OCI-LY7 (cell line): ENCODE measurements around the gene RCBTB2. TPM values are rescaled to one million over a fixed set of nuclear protein-coding genes. Genes with fewer than 3 reads are reported as not detected.

Source experiments
- BruUV-seq: library from RNA; stranded (reverse); fragments of 400-500 nt; replicated peaks from 2 replicates; lab custom pipeline; 2021; lab: Mats Ljungman, UMichigan
- CTCF ChIA-PET: fragments of 300-600 bp; sonication (Branson Sonifier 250); formaldehyde crosslinking; loops from one replicate; lab custom pipeline; 2022; ENCODE audit warnings: antibody characterized with exemption; ENCODE audit not compliant: unreplicated experiment; lab: Charles Lee
- POLR2A ChIA-PET: fragments of 300-600 bp; sonication (Branson Sonifier 250); formaldehyde crosslinking; loops from one replicate; lab custom pipeline; 2022; ENCODE audit warnings: antibody characterized with exemption; lab: Charles Lee
- DNase-seq: peaks from one replicate; pipeline ENCODE4 v3.0.0-alpha.2; 2015; ENCODE audit warnings: low spot score
- H2AFZ ChIP-seq: fragments of 200-600 bp; sonication (generic), shearing (Covaris generic); 2 replicates; pipeline ENCODE4 v1.6.1; 2014; ENCODE audit warnings: mild to moderate bottlenecking, antibody characterized with exemption, low read length, moderate library complexity
- H3K27ac ChIP-seq: fragments of 200-600 bp; sonication (generic); 2 replicates; pipeline ENCODE4 v1.5.1; 2014; ENCODE audit warnings: mixed run types, low read depth, mild to moderate bottlenecking, moderate library complexity, low read length, inconsistent platforms; ENCODE audit not compliant: poor library complexity, severe bottlenecking
- H3K36me3 ChIP-seq: fragments of 200-600 bp; sonication (generic); 2 replicates; pipeline ENCODE4 v1.6.1; 2014; ENCODE audit warnings: mild to moderate bottlenecking, antibody characterized with exemption, low read length, moderate library complexity, mixed read lengths; ENCODE audit not compliant: insufficient read depth
- H3K4me1 ChIP-seq: fragments of 200-600 bp; sonication (generic); 2 replicates; pipeline ENCODE4 v1.5.1; 2014; ENCODE audit warnings: mild to moderate bottlenecking, low read length; ENCODE audit not compliant: insufficient read depth, poor library complexity, severe bottlenecking
- H3K4me2 ChIP-seq: fragments of 200-600 bp; sonication (generic); 2 replicates; pipeline ENCODE4 v1.6.1; 2014; ENCODE audit warnings: mild to moderate bottlenecking, low read length
- H3K4me3 ChIP-seq: fragments of 200-600 bp; sonication (generic); 2 replicates; pipeline ENCODE4 v1.5.1; 2014; ENCODE audit warnings: mild to moderate bottlenecking, low read depth, low read length; ENCODE audit not compliant: poor library complexity, severe bottlenecking
- H3K79me2 ChIP-seq: fragments of 200-600 bp; sonication (generic); 2 replicates; pipeline ENCODE4 v1.6.1; 2016; ENCODE audit warnings: low read depth, mild to moderate bottlenecking, low read length, moderate library complexity, mixed read lengths; ENCODE audit not compliant: insufficient read depth
- H3K9me2 ChIP-seq: fragments of 200-600 bp; sonication (generic); 2 replicates; pipeline ENCODE4 v1.6.1; 2016; ENCODE audit warnings: mild to moderate bottlenecking, low read length, mixed read lengths; ENCODE audit not compliant: insufficient read depth
- H3K9me3 ChIP-seq: fragments of 200-600 bp; sonication (generic); 2 replicates; pipeline ENCODE4 v1.6.1; 2014; ENCODE audit warnings: mild to moderate bottlenecking, mixed run types, low read length, mixed read lengths
- H4K20me1 ChIP-seq: fragments of 200-600 bp; sonication (generic); 2 replicates; pipeline ENCODE4 v1.6.1; 2014; ENCODE audit warnings: mild to moderate bottlenecking, antibody characterized with exemption, low read length, moderate library complexity, mixed read lengths; ENCODE audit not compliant: insufficient read depth
- CTCF ChIP-seq: fragments of 200-600 bp; sonication (generic); conservative IDR thresholded peaks from 2 replicates; pipeline ENCODE4 v1.5.1; 2014; ENCODE audit warnings: mild to moderate bottlenecking, antibody characterized with exemption, low read length, moderate library complexity, mixed read lengths
- EZH2phosphoT487 ChIP-seq: fragments of 200-600 bp; sonication (generic); IDR thresholded peaks from 2 replicates; pipeline ENCODE4 v1.6.1; 2018; ENCODE audit warnings: low read depth, borderline replicate concordance, mild to moderate bottlenecking, mixed run types, antibody characterized with exemption, low read length, moderate library complexity, mixed read lengths
- intact Hi-C: fragments of 100-400 bp; cut with micrococcal nuclease; formaldehyde crosslinking; loops from one replicate; pipeline ENCODE4 v1.10.0; 2022; ENCODE audit not compliant: unreplicated experiment
- total RNA-seq, 2 experiments: library from RNA; depleted of rRNA in 1 of 2; stranded (reverse); fragments of >200 nt in 1 of 2; shearing (Covaris generic) in 1 of 2; gene quantifications; 2 replicates each; pipeline ENCODE4 v1.2.3, GENCODE V29; 2014 to 2022

The RCBTB2 gene
- total RNA-seq, 2 experiments from 2014 or later: 7.2 to 9.0 TPM

- intact Hi-C loops: no loop called here
- H3K4me2 ChIP-seq: no peak overlapping the region
- peaks cover 15% of the 10 kb centered on the region for H3K4me1 ChIP-seq
- BruUV-seq: no TSS peak
- ChIA-PET POLR2A (interaction anchor here (0.6 kb wide), 1 partner anchor 40 kb away, joined by 3 read pairs; no protein-coding TSS in a partner anchor), CTCF (no interaction called here)
- H3K9me2 ChIP-seq: no peaks in the 10 kb centered on the region
- no peak overlapping the region for H3K4me3 ChIP-seq
- H3K27ac ChIP-seq: no peak overlapping the region
- no peaks in the 10 kb centered on the region for H3K9me3 ChIP-seq
- H3K79me2 ChIP-seq: no peaks in the 10 kb centered on the region
- peaks cover 76% of the 10 kb centered on the region for H3K36me3 ChIP-seq
- DNase-seq: no peak
- TF ChIP-seq CTCF (no peak), EZH2phosphoT487 (no peak)
- no peak overlapping the region for H2AFZ ChIP-seq
- no peaks in the 10 kb centered on the region for H4K20me1 ChIP-seq
These were observed 54.5 kb downstream of the RCBTB2 start for GRCh38 chr13:48478391-48478790.

GRCh38 chr13:48477191-48477855 is 55.6 kb downstream of the RCBTB2 start:
- Histone ChIP-seq H3K9me2 (no peaks in the 10 kb centered on the region), H4K20me1 (no peaks in the 10 kb centered on the region), H3K4me1 (peaks cover 15% of the 10 kb centered on the region), H3K27ac (no peak overlapping the region), H3K4me2 (no peak overlapping the region), H3K79me2 (no peaks in the 10 kb centered on the region), H3K36me3 (peaks cover 75% of the 10 kb centered on the region), H3K4me3 (no peak overlapping the region), H2AFZ (no peak overlapping the region), H3K9me3 (no peaks in the 10 kb centered on the region)
- intact Hi-C loops: no loop called here
- ChIA-PET CTCF (no interaction called here), POLR2A (interaction anchor here (0.8 to 1.3 kb wide), 2 partner anchors 91 to 101 kb away, joined by 3 to 6 read pairs; no protein-coding TSS in a partner anchor)
- no peak for TF ChIP-seq CTCF
- TF ChIP-seq EZH2phosphoT487: no peak
- DNase-seq: no peak
- no TSS peak for BruUV-seq

- Histone ChIP-seq H3K9me2 (no peaks in the 10 kb centered on the region), H2AFZ (no peak overlapping the region), H3K79me2 (no peaks in the 10 kb centered on the region), H4K20me1 (no peaks in the 10 kb centered on the region), H3K9me3 (no peaks in the 10 kb centered on the region), H3K27ac (no peak overlapping the region), H3K4me3 (no peak overlapping the region), H3K4me1 (peaks cover 15% of the 10 kb centered on the region), H3K36me3 (peaks cover 77% of the 10 kb centered on the region), H3K4me2 (no peak overlapping the region)
- POLR2A ChIA-PET: interaction anchor here (0.8 to 1.3 kb wide), 2 partner anchors 92 to 102 kb away, joined by 3 to 6 read pairs; no protein-coding TSS in a partner anchor
- CTCF ChIA-PET: no interaction called here
- intact Hi-C loops: no loop called here
- DNase-seq: no peak
- BruUV-seq: no TSS peak
- TF ChIP-seq CTCF (no peak), EZH2phosphoT487 (no peak)
These were observed 56.2 kb downstream of the RCBTB2 start for GRCh38 chr13:48476686-48477085.
